C4-2B (cell line): Measurements from ENCODE around the gene SLC2A3.

Experiments used
- CTCF ChIP-seq: fragments of 450-650 bp; conservative IDR thresholded peaks from 2 replicates; pipeline ENCODE4 v1.5.1; 2017; ENCODE audit warnings: mild to moderate bottlenecking
- ZFX ChIP-seq: fragments of 450-650 bp; IDR thresholded peaks from 2 replicates; pipeline ENCODE4 v1.6.1; 2017

GRCh38 chr12:7984900-7985299, 48.9 kb upstream of the SLC2A3 start:
- TF ChIP-seq CTCF (no peak), ZFX (no peak)
